ENCODE measurements around the gene CCDC184.

GRCh38 chr12:48142818-48143674 lies 40.4 kb upstream of the CCDC184 start:
- no peak for TF ChIP-seq CTCF (IDR thresholded peaks at IDR 0.05; ENCODE audit: insufficient read depth, low read length, poor library complexity, severe bottlenecking)
- TF ChIP-seq EZH2phosphoT487 (conservative IDR thresholded peaks at IDR 0.05; ENCODE audit: low read length): no peak

Measured in SU-DHL-6 (cell line).